ENCODE measurements around the gene TSPAN9. TPM values are rescaled to one million over a fixed set of nuclear protein-coding genes. Genes with fewer than 3 reads are reported as not detected.

Gene TSPAN9
- total RNA-seq, 2 donors from 2014 or later: 41.9 to 50.0 TPM

GRCh38 chr12:3167636-3168035 is 90.5 kb downstream of the TSPAN9 start:
- Histone ChIP-seq H3K4me3 (no peak overlapping the region), H3K36me3 (no peaks in the 10 kb centered on the region), H3K9me3 (no peaks in the 10 kb centered on the region), H3K4me1 (replicated peaks) (no peaks in the 10 kb centered on the region), H3K27ac (no peak overlapping the region), H3K27me3 (replicated peaks; ENCODE audit: insufficient read depth) (no peaks in the 10 kb centered on the region)
- DNase-seq (ENCODE audit: low spot score): no peak
- intact Hi-C loops (cut with DNase I): no loop called here
- 90% methylated on average over 3 of the region's 3 CpGs for WGBS
- TF ChIP-seq CTCF (IDR thresholded peaks at IDR 0.05): no peak
- no peak for TF ChIP-seq POLR2AphosphoS5 (IDR thresholded peaks at IDR 0.05)
- TF ChIP-seq POLR2A (IDR thresholded peaks at IDR 0.05): no peak

- peak; percentile 84 for TF ChIP-seq POLR2AphosphoS5 (IDR thresholded peaks at IDR 0.05)
- peak; percentile 20 for TF ChIP-seq POLR2A (IDR thresholded peaks at IDR 0.05)
- no peak for TF ChIP-seq CTCF (IDR thresholded peaks at IDR 0.05)
- no peaks in the 10 kb centered on the region for H3K36me3 ChIP-seq
- no peak overlapping the region for H3K4me3 ChIP-seq
- no peak overlapping the region for H3K27ac ChIP-seq
- DNase-seq (ENCODE audit: low spot score): peak; percentile 77
- no peaks in the 10 kb centered on the region for H3K27me3 ChIP-seq (replicated peaks; ENCODE audit: insufficient read depth)
- WGBS: 38% methylated on average over 22 of the region's 22 CpGs
- H3K9me3 ChIP-seq: no peaks in the 10 kb centered on the region
- H3K4me1 ChIP-seq (replicated peaks): no peaks in the 10 kb centered on the region
- intact Hi-C loops (cut with DNase I): no loop called here
Observed at GRCh38 chr12:3168223-3169221, 91.3 kb downstream of the TSPAN9 start.

GRCh38 chr12:3170423-3171194 is 93.4 kb downstream of the TSPAN9 start:
- DNase-seq (ENCODE audit: low spot score): no peak
- intact Hi-C loops (cut with DNase I): no loop called here
- TF ChIP-seq POLR2A (IDR thresholded peaks at IDR 0.05) (no peak), CTCF (IDR thresholded peaks at IDR 0.05) (no peak), POLR2AphosphoS5 (IDR thresholded peaks at IDR 0.05) (no peak)
- no peaks in the 10 kb centered on the region for H3K9me3 ChIP-seq
- H3K4me1 ChIP-seq (replicated peaks): no peaks in the 10 kb centered on the region
- H3K36me3 ChIP-seq: no peaks in the 10 kb centered on the region
- H3K27ac ChIP-seq: no peak overlapping the region
- H3K27me3 ChIP-seq (replicated peaks; ENCODE audit: insufficient read depth): no peaks in the 10 kb centered on the region
- H3K4me3 ChIP-seq: no peak overlapping the region
- WGBS: 72% methylated on average over 20 of the region's 20 CpGs

- DNase-seq (ENCODE audit: low spot score): no peak
Observed at GRCh38 chr12:3171195-3171591, 94.0 kb downstream of the TSPAN9 start.

More at GRCh38 chr12:3171195-3171591, 94.0 kb downstream of the TSPAN9 start:
- no peaks in the 10 kb centered on the region for H3K4me1 ChIP-seq (replicated peaks)
- 52% methylated on average over 4 of the region's 4 CpGs for WGBS
- H3K27me3 ChIP-seq (replicated peaks; ENCODE audit: insufficient read depth): no peaks in the 10 kb centered on the region
- H3K27ac ChIP-seq: no peak overlapping the region
- intact Hi-C loops (cut with DNase I): no loop called here
- H3K9me3 ChIP-seq: no peaks in the 10 kb centered on the region
- no peaks in the 10 kb centered on the region for H3K36me3 ChIP-seq
- no peak overlapping the region for H3K4me3 ChIP-seq
- TF ChIP-seq POLR2AphosphoS5 (IDR thresholded peaks at IDR 0.05) (no peak), CTCF (IDR thresholded peaks at IDR 0.05) (no peak), POLR2A (IDR thresholded peaks at IDR 0.05) (no peak)
